HS-27A (cell line): Measurements from ENCODE around the gene CELF3.

Experiments used
- DNase-seq: peaks from one replicate; pipeline ENCODE4 v3.0.0-alpha.2; 2012; ENCODE audit warnings: low read depth, missing footprints

CELF3 gene

DNA sequence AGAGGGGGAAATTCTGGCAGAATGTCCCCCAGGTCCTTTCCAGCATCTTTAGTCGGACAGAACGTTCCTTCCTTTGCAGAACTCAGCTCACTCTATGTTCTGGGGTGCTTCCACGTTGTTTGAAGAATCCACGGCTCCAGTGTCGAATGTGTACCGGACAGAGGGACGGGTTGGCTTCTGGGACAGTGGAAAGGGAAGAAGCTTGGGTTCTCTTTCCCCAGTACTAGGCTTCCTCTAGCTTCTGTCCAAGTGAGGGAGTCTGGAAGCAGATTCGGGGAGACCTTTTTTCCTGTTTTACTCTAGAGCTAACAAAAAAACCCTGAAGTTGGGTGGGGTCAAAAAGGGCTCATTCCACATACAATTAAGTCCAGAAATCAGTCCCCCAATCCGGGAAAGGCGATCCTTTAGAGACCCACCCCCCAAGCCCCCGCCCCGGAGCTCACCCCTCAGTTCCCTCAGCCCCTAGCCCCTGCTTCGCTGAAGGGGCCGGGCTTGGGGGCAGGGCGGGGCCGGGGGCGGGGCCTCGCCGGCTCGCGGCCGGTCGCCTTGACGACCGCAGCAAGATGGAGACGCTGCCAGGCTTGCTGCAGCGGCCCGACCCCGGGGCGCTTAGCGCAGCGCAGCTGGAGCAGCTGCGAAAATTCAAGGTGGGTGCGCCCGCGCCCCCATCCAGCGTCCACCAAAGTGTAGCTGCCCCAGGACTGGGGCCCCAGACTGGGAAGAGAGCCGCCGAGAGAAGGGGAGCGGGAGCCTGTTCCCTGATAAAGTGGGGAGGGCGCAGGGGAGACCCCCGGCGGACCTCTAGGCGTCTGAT is 4.6 kb upstream of the CELF3 start, which contains the start of gene RIIAD1:
TSS of gene RIIAD1 (plus strand) at position 549 of the 814 bp plus-strand sequence. CDS start at position 564, 15 bp downstream.
- no peak for DNase-seq

DNA sequence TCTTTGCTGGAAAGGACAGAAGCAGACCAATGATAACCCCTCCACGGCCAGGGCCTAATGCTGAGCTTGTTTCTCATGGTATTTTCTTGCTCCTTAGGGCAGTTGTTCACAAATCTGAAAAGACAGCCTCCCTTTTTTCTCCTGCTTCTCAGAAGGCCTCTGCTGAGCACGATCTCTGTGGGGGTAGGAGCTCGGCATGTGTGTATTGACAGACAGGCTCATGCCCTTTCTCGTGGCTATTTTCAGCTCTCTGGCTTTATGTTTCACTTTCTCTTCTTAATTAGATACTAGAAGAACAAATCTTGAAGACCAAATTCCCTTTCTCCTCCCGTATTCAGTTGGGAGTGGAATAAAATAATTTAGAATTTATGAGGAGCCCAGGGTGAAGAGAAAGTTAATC is 4.0 kb upstream of the CELF3 start:
- no peak for DNase-seq

DNA sequence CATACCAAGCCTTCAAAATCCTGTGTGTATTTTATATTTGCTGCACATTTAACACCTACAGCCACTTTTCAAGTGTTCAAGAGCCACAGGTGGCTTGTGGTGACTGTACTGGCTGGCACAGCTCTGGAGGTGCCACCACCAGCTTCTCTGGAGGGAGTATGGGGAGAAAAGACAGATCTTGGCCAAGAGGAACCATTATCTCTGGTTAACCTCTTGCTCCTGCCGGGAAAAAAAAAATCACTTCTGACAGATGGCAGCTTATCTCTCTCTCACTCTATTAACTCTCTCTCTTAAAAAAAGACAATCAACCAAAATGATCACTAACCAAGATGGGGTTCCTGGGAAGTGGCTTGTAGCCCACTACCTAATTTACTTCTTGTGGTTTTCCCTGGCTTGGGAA is 3.5 kb upstream of the CELF3 start:
- no peak for DNase-seq

DNA sequence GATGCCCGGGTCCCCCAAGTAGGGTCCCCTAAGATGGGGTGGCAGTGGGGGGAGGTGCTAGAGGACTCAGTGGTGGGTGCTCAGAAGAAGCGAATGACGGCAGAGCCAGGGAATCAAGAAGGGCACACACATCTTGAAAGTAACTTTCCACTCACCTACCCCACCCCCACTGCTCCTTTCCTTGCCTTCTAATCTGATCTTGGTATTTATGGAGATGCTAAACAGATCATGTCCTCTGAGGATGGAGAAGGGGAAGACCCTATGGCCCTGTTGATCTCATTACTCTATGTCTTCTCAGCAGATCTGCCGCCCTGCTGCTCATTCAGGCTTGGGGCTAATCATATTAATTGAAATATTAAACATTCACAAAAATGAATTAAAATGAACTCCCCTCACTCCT is 2.1 kb upstream of the CELF3 start:
- no peak for DNase-seq

DNA sequence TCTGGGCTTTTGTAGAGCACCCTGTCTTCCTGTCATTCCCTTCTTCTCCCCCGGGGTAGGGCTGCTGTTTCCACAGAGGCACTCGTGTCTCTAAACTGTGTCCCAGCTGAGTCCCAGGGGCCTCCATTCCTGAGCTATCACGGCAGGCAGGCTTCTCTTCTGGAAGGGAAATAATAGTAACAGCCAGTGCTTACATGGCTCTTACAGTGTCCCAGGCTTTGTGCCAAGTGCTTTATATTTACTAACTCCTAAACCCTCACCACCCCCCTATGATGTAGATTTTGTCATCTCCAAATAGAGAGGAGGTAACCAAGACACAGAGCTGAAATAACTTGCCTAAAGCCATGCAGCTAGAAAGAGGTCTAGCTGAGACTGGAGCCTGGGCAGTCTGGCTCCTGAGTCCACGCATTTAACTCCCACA is 1.4 kb upstream of the CELF3 start:
- DNase-seq = no peak

DNA sequence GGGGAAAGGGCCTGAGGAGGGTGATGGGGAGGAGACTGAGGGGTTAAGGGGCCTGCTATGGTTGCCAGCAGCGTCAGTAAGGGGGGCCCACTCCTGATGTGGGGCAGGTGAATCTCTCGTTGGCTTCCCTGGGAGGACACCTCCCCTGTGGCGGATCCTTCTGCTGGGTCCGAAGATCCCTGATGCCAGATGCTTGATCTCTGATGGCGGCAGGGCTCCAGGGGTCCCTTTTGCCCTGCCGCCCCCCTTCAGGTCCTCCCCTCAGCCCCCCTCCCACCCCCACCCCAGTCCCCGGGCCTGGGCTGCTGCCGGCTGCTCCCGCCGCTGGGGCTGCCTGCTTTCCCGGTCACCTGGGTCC is 219 bp downstream of the CELF3 start:
- no peak for DNase-seq

DNA sequence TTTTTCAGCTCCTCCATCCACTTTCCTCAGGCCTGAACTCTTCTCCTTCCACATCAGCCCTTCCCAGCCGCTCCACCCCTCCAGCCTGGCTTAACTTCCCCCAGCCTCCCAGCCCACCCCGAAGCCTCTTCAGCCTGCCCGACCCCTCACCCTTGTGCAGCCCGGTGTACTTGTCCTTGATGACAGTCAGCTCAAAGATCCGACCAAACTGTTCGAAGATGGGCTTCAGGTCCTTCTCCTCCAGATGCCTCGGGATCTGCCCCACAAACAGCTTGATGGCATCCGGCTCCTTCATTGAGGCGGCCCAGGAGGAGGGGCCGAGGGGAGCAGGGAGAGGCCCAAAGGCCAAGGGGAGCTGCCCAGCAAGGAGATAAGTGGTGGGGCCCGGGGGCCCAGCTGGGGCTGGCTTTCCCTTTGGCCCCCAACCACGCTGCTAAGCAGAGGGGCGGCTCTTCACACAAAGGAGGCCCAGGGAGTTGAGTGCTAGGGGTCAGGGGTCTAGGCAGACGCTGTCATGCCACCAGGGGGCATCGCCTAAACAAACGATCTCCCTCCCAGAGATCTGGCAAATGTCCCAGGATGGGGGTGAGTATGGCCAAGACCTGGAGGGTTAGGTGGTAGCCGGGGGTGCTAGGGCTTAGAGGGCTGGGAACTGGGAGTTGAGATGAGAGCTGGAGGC is 738 bp downstream of the CELF3 start:
- DNase-seq = no peak

DNA sequence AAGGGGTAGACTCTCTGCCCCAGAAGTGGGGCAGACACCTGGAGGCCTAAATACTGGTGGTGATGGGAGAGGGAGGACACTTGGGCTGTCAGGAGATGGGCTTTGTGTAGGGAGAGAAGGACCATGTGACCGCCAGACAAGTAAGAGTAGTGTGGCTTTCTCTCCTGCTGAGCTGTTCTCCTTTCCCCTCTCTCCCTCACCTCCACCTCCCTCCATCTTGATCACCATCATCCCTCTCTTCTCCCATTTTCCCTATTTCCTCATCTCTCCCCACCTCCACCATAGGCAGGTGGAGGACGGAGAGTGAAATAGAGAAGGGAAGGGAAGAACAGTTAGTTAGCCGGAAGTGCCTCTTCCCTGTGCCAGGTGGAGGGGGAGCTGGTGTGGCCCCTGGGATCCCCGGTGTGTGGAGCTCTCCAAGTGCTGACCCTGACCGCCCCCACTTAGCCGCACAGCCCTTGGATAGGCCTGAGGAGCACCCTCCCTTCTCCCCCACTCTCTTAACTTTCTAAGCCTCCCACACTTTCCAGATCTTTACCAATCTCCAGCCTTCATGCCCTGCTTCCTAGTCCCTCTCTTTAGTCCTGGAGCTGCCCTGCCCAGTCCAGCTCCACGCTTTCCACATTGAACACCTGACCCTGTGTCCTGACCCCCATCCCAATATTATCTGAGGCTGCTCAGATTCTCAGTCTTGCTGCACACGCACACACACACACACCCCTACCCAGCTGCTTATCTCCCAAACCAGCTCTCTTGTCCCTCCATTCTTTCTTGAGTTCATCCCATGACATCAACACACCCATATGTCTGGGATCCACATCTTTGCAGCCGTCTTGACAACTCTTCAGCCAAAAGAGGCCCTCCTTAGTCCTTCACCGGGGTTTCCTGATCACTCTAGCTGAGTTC is 1.5 kb downstream of the CELF3 start:
- no peak for DNase-seq

DNA sequence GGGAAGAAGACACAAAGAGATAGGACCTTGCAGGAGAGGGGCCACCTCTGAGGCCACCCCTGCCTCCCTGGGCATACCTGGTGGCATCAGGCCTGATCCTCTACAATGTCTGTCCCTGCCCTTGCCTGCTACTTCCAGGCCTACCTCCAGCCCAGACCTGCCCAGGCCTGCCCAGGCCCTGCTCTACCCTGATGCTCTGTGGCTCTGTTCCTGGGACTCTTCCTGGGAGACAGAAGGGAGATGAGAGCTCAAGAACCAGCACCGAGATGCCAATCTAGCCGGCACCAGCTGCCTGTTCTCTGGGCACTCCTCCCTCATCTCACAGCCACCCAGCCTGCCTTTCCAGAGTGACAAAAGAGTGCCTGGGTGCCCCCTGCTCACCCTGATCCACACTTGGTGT is 2.7 kb downstream of the CELF3 start:
- no peak for DNase-seq

DNA sequence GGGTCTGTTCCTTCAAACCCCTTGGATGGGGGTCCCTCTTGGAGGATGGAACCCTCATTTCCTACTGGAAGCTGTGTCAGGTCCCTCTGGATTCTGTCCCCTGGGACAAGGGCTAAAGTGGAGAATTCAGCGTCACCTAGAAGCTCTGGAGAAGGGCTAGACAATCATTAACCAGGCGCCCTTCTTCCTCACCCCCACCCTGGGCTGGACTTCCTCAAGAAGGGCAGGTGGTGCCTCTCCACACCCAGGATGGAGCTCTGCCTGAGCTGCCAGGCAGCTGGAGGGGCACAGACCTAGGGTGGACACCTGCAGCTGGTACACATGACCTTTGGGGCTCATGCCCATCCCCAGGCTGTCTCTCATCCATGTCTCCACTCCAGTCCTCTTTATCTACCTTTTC is 3.6 kb downstream of the CELF3 start:
- DNase-seq = no peak

DNA sequence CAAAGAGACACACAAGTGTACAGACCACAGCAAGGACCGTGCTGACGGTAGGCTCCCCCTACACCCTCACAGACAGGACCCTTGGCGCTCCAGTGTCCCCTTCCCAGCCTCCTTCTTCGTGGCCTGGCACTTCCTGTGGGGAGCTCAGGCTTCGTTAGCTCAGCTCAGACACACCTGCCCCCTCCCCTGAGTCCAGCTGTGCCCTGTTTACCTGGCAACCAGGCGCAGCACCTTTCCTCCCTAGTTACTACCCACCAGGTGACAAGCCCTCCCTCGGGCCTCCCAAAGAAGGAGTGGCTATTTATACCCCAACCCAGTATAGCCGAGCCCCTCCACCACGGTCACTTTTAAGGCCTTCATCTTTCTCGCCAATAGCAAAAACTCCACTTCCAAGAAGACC is 4.7 kb downstream of the CELF3 start:
- no peak for DNase-seq

DNA sequence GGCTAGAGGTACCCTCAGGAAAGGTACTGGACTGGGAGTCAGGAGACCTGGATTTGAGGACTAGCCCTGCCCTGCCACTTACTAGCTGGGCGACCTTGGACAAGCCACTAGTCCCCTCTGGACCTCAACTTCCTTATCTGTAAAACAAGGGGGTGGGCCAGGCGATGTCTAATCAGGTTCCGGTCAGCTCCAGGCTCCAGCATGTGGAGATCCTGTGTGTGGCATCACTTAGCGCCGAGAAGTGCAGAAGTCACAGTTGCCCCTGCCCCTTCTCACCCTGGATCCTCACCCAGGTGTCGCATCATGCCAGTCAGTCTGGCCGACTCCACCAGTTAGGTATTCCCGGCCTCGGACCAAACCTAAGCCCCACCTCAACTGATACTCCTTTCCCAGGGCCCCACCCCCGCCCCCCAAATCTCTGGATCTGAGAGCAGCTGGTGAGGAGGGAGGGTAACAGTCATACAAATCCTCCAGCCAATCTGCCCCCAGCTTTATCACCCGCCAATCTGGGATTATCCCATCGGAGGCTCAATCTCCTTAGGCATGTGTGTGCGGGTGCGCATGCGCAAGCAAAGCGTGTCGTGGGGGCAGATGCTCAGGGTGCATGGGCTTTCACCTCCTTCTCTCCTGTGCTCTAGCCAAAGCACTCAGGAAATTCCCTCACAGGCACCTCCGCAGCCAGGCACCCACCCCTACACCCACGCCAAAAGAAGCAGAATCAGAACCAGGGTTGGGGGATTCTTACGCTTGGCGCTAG is 5.4 kb downstream of the CELF3 start:
- DNase-seq = no peak

DNA sequence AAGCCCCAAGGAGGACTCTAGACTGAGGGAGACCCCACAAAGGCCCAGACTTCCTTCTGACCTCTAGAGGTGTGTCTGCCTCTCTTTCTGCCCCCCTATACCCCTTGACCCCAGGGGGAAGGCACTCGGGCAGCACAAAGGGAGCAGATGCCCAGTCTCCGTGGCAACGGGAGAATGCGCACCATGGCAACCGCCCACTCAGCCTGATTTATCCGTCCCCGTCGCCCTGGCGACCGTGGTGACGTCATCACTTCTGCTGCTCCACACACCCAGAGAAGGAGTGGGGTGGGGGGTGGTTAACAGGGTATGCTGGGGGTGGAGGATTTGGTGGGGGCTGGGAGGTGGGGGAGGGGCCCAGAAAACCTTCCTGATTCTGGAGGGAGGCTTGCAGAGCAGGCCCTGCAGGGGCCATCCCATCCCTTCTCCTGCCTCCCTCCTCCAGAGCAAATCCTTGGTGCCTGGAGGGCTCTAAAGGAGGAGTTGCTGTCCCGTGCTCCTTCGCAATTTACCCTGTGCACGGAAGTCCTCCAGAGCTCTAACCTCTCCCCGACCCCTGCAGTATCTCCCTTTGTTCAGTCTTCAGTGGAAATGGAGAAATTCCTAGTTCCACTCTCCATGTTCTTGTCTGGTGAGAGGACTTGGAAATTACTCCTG is 6.3 kb downstream of the CELF3 start:
- no peak for DNase-seq

DNA sequence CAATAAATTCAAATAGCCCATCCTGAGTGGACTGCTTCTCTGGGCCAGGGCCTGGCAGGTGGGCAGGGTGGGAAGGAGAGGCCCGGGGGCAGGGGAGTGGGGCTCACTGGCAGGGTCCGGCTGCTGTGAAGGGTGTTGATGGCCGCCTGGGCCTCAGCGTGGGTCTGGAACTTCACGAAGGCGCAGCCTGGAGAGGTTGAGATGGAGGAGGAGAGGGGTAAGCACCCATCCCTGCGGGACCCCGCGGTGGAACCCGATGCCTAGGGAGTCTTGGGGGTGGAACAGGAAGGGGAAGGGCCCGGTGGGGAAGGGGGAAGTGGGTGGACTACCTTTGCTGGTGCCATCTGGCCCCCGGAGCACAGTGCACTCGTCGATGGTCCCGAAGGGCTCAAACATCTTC is 7.7 kb downstream of the CELF3 start:
- DNase-seq = no peak

DNA sequence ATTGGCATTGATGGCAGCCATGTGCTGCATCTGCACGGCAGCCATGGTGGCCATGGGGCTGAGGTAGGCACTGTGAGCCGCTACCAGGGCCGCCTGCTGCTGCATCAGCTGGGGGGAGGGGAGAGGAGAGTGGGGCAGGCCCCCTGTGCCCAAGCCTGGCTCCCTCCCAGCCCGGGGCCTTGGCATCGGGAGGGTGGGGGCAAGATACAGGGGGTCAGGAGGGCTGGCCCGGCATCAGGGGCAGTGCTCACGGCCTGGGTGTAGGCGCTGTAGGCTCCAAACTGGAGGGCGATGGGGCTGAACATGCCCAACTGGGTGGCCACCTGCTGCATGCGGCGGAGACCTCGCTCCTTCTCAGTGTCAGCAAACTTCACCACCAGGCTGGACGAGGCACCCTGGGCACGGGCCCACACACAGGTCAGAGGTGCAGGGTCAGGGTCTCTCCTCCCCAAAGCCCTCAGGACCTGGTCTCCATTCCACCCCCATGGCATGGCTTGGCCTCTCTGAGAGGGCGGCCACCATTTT is 9.0 kb downstream of the CELF3 start:
- DNase-seq = no peak

DNA sequence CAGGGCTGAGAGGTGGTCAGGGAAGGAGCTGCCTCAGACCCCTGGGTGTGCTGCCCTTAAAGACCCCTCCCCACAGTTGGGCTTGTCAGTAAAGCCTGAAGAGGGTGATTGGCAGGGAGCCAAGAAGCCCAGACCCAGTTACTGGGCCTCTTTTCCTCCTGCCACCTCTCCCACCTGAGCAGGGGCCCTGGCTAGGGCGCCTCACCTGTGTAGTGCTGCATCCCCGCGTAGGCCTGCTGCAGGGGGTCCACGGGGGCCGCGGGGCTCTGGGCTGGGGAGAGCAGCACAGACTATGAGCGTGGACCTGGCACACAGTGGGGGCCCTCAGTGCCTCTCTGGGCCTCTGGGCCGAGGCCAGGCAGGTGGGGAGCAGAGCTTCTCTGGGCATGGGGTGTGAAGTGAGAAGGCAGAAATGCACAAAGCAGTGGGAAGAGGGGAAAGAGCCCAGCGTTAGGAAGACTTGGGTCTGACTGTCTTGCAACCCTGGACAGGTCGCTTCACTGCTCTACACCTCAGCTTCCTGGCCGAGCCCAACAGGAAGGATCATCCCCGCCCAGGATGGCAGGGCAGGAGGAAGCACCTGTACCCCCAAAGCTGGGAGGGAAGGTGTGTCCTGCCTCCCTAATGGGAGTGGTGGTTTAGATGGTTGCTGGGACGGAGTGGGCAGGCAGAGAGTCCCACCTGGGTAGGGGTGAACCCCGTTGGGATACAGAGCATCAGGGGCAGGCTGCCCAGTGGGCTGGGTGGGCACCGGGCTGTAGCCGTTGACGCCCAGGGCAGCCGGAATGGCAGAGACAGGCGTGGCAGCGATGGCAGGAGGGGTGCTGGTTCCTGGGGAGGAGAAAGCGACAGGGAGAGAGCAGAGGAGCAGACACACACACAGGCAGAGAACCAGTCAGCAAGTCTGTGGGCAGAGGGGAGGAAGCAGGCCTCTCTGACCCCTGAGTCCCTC is 9.9 kb downstream of the CELF3 start:
- no peak for DNase-seq

DNA sequence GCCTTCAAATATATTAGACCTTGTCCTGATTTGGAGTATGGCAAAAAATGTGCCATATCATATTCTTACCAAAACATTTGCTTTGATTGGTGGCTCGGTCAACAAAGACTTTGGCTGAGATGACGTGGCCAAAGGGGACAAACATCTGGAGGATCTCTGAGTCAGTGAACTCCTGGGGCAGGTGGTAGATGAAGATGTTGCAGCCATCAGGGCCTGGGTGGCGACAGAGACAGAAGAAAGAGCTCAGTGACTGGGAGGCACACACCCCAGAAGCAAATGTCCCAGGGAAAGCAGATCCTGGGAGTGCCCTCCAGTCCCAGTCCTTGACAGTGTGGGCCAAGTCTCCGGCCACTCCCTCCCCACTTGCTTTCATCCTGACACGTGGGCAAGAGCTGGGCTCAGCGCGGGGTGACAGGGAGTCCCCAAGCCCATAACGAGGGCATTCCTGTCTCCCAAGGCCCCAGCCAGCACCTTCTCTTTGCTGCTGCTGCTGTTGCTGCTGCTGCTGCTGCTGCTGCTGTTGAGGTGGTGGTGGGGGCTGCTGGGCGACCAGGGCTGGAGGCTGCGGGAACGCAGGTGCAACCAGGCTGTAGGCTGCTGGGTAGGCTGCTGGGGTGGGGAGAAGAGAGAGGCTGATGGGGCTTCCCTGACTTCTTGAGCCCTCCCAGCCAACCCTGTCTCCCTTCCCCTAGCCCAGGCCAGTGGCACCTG is 10.7 kb downstream of the CELF3 start:
- DNase-seq = no peak

DNA sequence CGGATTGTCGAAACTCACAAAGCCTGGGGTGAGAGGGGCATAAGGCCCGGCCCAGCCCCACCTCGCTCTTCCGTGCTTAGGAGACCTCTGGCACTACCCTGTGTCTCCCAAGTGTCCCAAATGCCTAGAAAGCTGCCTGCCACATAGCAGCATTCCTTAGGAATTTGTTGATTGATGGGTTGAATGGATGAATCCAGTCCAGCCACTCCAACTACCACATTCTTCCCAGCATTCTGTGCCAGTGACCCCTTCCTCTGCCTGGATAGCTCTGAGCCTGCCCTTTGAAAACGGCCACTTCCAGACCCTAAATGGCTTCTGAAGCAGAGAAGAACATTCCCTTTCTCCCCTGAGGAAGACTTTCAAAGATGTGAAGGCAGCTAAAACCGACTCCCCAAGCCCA is 11.5 kb downstream of the CELF3 start:
- DNase-seq = no peak

DNA sequence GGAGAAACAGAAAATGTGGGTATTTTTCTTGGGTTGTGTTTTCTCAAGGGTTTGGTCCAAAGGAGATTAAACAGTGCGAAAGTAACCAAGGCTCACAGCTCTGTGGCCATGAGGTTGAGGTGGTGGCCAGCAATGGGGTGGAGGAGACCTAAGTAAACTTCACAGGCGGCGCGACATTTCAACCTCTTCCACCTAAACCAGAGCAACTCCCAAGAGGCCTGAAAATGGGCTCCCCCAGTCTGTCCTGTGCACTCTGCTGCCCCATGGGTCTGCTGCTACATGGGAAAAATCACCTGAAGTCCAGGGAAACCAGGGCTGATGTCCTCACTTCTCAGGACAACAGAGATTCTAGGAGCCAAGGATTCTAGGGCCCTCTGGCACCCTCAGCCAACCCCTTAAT is 12.4 kb downstream of the CELF3 start:
- DNase-seq = no peak
